Astrocyte of the cerebellum (primary cell): Measurements from ENCODE around the gene ENGASE.

ENCODE experiments used
- DNase-seq: peaks from one replicate; pipeline ENCODE4 v3.0.0-alpha.2; 2011; ENCODE audit warnings: low read depth
- H3K4me3 ChIP-seq: 2 replicates; pipeline ENCODE4 v1.5.1; 2011; ENCODE audit warnings: mild to moderate bottlenecking, low read depth, low read length, moderate library complexity
- in situ Hi-C: cut with HindIII; loops from 2 replicates; pipeline ENCODE4 v1.10.0; 2017; ENCODE audit warnings: low sequenced_read_pairs
- TF ChIP-seq, protein P1 (sequence below): IDR thresholded peaks from 2 replicates; pipeline ENCODE4 v1.5.1; 2012; ENCODE audit warnings: low read length, low read depth, moderate library complexity, mild to moderate bottlenecking; ENCODE audit errors: missing control alignments

ENGASE gene

DNA sequence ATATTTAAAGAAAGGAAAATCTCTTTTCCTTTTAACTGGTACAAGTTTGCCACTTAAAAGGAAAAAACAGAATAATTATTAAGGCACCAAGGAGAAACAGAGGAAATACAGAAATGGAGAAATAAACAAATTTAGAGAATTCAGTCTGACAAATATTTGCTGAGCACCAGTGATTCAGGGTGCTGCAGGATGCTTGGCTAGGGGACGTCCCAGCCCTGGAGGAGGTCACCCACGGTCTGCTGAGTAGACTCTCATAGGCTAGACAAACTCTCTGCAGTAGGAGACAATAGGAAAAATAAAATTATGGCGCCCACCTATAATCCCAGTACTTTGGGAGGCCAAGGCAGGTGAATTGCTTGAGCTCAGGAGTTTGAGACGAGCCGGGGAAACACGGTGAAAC, 34.7 kb upstream of the ENGASE start:
- H3K4me3 ChIP-seq: no peak overlapping the region
- no peak for DNase-seq
- TF ChIP-seq, protein P1, sequence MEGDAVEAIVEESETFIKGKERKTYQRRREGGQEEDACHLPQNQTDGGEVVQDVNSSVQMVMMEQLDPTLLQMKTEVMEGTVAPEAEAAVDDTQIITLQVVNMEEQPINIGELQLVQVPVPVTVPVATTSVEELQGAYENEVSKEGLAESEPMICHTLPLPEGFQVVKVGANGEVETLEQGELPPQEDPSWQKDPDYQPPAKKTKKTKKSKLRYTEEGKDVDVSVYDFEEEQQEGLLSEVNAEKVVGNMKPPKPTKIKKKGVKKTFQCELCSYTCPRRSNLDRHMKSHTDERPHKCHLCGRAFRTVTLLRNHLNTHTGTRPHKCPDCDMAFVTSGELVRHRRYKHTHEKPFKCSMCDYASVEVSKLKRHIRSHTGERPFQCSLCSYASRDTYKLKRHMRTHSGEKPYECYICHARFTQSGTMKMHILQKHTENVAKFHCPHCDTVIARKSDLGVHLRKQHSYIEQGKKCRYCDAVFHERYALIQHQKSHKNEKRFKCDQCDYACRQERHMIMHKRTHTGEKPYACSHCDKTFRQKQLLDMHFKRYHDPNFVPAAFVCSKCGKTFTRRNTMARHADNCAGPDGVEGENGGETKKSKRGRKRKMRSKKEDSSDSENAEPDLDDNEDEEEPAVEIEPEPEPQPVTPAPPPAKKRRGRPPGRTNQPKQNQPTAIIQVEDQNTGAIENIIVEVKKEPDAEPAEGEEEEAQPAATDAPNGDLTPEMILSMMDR: no peak
- in situ Hi-C loops: no loop called here

DNA sequence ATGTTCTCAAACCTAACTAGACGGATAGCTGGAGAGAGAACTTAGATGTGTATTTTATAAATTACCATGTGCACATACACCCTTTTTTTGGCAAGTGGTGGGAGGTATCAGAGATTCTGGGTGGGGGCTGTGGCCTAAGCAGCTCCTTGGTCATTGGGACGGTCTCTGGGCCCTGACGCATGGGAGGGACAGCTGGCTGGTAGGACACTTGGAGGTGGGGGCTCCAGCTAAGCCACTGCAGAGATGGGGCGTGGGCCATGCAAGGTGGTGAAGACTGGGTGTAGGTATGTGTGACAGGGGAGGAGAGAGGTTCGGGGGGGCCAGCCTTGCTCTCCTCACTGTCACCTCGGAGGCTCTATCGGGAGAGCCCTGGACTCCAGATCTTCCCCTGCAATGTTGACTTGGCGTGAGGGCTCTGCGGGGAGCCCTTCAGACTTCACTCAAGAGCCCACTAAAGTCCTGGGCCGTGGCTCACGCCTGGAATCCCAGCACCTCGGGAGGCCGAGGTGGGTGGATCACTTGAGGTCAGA, 33.5 kb upstream of the ENGASE start:
- TF ChIP-seq, protein P1: no peak
- in situ Hi-C loops: no loop called here
- H3K4me3 ChIP-seq: no peak overlapping the region
- no peak for DNase-seq

DNA sequence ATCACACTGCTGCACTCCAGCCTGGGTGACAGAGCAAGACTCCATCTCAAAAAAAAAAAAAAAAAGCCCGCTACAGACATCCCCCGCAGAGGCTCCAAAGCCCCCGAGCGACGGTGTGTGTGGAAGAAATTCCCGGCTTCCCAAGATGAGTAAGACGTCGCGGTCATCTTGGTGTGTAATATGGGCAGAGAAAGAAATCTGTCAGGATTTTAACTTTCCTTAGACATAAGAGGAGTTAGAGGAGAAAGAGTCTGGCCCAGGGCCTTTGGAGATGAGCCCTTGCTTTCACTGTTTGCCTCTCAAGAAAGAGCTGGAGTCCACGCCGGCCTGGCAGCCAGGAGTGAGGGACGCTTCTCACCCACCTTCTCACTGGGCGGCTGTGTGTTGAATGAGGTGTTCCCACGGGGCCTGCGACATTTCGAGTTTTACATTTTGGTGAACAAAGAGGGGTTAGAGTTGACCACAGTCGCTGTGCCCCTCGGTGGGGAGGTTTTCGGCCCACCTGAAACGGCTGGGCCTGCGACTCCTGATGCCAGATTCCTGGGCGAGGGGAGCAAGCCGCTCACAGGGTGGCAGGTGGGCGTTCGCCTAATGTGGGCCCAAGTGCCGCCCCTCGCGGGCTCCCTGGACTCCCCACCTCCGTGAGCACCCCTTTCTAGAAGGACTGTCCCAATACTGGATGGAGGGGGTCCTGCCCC, 32.8 kb upstream of the ENGASE start:
- TF ChIP-seq, protein P1: no peak
- in situ Hi-C loops: no loop called here
- no peak for DNase-seq
- no peak overlapping the region for H3K4me3 ChIP-seq

DNA sequence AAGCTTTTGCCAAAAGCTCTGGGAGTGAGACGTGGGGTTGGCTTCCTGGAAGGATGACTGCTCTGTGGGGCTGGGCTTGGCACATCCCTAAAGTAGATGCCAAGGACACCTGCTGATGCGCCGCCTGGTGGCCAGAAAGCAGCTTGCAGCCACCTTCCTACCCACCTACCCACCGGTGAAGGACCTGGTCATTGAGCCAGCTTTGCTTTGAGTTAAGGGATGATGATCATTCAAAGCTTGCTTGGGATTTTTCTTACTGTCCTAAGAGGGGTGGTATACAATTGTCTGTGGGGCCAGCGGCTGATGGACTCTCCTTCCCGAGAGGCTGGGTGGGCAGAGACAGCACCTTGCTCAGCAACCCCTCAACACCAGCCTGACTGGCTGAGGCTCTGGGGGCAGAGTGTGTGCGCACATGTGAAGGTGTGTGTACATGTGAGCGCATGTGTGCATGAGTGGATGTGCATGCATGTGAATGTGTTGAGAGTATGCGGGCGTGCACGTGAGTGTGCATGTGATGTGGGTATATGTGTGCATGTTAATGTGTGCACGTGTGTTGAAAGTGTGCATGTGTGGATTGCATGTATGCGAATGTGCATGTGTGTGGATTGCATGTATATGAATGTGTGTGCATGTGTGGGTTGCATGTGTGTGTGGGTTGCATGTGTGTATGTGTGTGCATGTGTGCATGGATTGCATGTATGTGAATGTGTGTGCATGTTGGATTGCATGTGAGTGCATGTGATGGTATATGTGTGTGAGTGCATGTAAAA, 32.0 kb upstream of the ENGASE start:
- TF ChIP-seq, protein P1: peak; percentile 88
- in situ Hi-C loops: no loop called here
- DNase-seq: no peak
- H3K4me3 ChIP-seq: no peak overlapping the region

DNA sequence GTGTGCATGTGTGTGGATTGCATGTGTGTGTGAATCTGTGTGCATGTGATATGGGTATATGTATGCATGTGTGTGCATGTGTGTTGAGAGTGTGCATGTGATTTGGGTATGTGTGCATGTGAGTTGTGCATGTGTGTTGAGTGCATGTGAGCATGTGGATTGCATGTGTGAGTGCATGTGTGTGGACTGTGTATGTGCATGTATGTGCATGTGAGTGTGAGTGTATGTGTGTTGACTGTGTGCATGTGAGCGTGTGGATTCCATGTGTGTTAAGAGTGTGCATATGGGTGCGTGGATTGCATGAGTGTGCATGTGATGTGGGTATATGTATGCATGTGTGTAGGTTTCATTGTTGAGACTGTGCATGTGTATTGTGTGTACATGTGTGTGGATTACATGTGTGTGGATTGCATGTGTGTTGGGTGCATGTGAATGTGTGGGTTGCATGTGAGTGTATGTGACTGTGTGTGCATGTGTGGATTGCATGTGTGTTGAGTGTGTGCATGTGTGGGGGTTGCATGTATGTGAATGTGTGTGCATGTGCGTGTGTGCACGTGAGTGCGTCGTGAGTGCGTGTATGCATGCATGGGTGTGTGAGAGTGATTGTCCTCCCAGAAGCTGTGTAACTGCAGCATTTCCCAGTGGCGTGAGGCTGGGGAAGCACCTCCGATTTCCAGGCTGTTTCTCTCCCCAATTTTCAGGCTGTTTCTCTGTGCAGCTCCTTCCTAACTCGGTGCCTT, 31.3 kb upstream of the ENGASE start:
- in situ Hi-C loops: no loop called here
- no peak for DNase-seq
- TF ChIP-seq, protein P1: no peak
- no peak overlapping the region for H3K4me3 ChIP-seq

DNA sequence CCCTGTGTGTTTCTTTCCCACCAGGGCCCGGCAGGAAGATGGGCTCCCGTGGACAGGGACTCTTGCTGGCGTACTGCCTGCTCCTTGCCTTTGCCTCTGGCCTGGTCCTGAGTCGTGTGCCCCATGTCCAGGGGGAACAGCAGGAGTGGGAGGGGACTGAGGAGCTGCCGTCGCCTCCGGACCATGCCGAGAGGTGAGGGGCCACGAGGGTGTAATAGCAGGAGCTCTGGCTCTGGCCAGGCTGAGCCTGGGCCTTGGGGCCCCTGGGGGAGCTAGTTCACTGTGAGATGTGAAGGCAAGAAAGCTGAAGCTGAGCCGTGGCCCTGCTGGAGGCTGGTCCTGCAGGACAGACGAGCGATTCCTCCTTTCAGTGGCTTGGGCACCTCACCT, 30.7 kb upstream of the ENGASE start:
- H3K4me3 ChIP-seq: no peak overlapping the region
- DNase-seq: no peak
- TF ChIP-seq, protein P1: no peak
- in situ Hi-C loops: no loop called here
